ENCODE measurements around the gene SLC38A8.

SLC38A8 gene

DNA sequence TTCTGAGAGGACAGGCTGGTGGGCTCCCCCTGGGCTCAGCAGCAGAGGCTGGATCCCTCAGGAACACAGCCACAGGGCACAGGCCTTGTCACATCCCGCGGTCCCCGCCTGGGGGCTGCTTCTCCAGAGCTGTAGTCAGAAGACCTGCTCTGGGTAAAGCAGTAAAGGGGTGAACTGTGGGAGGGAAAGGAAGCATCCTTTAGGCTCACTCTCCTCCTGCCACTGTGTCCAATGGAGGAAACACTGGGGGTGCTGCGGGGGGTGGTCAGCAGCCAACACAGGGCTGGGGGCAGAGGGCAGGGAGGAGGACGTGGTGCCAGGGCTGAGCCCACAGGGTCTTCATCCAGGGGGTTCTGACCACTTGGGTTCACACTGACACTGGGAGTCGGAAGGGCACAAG, 5.0 kb upstream of the SLC38A8 start:
- no peak for DNase-seq (ENCODE audit: low read depth)
- H3K4me3 ChIP-seq (ENCODE audit: control insufficient read depth, low read depth, low read length) = no peak overlapping the region
- TF ChIP-seq, protein P1, sequence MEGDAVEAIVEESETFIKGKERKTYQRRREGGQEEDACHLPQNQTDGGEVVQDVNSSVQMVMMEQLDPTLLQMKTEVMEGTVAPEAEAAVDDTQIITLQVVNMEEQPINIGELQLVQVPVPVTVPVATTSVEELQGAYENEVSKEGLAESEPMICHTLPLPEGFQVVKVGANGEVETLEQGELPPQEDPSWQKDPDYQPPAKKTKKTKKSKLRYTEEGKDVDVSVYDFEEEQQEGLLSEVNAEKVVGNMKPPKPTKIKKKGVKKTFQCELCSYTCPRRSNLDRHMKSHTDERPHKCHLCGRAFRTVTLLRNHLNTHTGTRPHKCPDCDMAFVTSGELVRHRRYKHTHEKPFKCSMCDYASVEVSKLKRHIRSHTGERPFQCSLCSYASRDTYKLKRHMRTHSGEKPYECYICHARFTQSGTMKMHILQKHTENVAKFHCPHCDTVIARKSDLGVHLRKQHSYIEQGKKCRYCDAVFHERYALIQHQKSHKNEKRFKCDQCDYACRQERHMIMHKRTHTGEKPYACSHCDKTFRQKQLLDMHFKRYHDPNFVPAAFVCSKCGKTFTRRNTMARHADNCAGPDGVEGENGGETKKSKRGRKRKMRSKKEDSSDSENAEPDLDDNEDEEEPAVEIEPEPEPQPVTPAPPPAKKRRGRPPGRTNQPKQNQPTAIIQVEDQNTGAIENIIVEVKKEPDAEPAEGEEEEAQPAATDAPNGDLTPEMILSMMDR (IDR thresholded peaks at IDR 0.05; ENCODE audit: control insufficient read depth, insufficient read depth, low read depth, low read length, missing control alignments) = no peak

DNA sequence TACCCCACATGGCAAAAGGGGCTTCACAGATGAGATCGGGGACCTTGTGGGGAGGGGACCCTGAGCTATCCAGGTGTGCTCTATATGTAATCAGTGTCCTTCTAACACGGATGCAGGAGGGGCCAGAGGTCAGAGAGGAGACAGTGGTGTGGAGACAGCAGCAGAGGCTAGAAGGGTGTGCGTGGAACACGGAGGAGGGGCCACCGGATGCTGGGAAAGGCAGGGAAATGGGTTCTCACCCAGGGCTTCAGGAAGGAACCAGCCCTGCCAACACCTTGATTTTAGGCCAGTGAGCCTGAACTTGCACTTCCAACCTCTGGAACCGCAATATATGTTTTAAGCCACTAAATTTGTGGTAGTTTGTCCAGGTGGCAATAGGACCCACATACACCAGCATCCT, 4.6 kb upstream of the SLC38A8 start:
- no peak for DNase-seq (ENCODE audit: low read depth)
- no peak overlapping the region for H3K4me3 ChIP-seq (ENCODE audit: control insufficient read depth, low read depth, low read length)

DNA sequence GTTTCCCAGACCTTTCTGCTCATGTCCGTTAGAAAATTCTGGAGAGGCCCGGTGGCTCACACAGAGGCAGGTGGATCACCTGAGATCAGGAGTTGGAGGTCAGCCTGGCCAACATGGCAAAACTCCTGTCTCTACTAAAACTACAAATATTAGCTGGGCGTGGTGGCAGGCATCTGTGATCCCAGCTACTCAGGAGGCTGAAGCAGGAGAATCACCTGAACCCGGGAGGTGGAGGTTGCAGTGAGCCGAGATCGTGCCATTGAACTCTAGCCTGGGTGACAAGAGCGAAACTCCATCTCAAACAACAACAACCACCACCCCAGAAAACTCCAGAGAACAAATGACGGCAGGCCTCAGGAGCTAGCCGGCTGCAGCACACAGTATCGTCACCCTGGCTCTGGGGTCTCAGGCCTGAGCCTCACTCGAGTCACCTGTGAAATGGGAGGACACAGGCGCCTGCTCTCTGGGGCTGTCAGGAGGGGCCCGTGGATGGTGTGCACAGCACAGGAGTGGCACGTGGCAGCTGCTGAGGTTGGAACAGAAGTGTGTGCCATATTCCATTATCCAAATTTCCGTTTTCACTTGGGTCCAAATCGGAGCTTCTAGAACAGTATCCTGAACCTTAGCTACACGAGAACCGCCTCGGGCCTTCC, 3.3 kb upstream of the SLC38A8 start:
- no peak for DNase-seq (ENCODE audit: low read depth)
- no peak overlapping the region for H3K4me3 ChIP-seq (ENCODE audit: control insufficient read depth, low read depth, low read length)
- TF ChIP-seq, protein P1 (IDR thresholded peaks at IDR 0.05; ENCODE audit: control insufficient read depth, insufficient read depth, low read depth, low read length, missing control alignments) = no peak

More for the DNA sequence above, 4.6 kb upstream of the SLC38A8 start:
- TF ChIP-seq, protein P1 (IDR thresholded peaks at IDR 0.05; ENCODE audit: control insufficient read depth, insufficient read depth, low read depth, low read length, missing control alignments) = no peak

- DNase-seq (ENCODE audit: low read depth) = no peak
- TF ChIP-seq, protein P1 (IDR thresholded peaks at IDR 0.05; ENCODE audit: control insufficient read depth, insufficient read depth, low read depth, low read length, missing control alignments) = no peak
- no peak overlapping the region for H3K4me3 ChIP-seq (ENCODE audit: control insufficient read depth, low read depth, low read length)
Observed at GRCh38 chr16:84045001-84045817, 2.6 kb upstream of the SLC38A8 start.

GRCh38 chr16:84044118-84044488, 1.5 kb upstream of the SLC38A8 start:
- H3K4me3 ChIP-seq (ENCODE audit: control insufficient read depth, low read depth, low read length) = no peak overlapping the region
- DNase-seq (ENCODE audit: low read depth) = no peak
- TF ChIP-seq, protein P1 (IDR thresholded peaks at IDR 0.05; ENCODE audit: control insufficient read depth, insufficient read depth, low read depth, low read length, missing control alignments) = peak; percentile 50

DNA sequence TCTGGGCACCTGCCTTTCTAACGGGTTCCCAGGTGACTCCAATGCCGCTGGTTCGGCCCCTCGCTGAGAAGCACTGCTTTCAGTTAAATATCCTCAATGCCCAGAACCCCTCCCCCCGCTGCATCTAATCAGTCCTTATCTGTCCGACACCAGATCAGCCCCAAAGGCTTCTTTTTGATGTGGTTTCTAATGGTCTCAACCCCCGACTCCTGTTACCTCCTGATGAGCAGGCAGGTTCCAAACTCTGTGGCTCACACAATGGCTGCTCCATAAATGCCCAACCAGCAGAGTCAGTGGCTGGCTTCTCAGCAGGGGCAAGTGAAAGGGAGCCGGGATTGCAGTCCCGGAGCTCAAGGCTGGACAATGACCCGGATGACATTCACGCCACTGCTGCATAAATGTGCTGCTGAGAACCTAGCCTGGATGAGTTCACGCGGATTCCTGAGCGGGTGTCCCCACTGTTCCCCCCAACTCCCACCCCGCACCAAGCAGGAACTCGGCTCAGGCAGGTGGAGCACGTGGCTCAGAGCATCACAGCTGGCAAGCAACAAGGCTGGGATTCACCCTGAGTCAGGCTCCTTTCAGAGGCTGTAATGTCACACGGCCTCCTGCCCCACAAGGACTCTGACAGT, 1.0 kb upstream of the SLC38A8 start:
- TF ChIP-seq, protein P1 (IDR thresholded peaks at IDR 0.05; ENCODE audit: control insufficient read depth, insufficient read depth, low read depth, low read length, missing control alignments) = no peak
- DNase-seq (ENCODE audit: low read depth) = no peak
- no peak overlapping the region for H3K4me3 ChIP-seq (ENCODE audit: control insufficient read depth, low read depth, low read length)
